Coronary artery (tissue), 2 donors: ENCODE data around the gene TADA1.

ENCODE experiments used
- DNase-seq: peaks from one replicate; pipeline ENCODE4 v3.0.0-alpha.2; 2017; ENCODE audit warnings: low spot score
- H3K27ac ChIP-seq, 2 donors: fragments of 200-600 bp; sonication (generic); one replicate each; pipeline ENCODE4 v1.5.1; 2016 to 2019
- H3K4me3 ChIP-seq: fragments of 200-600 bp; sonication (generic); 2 replicates; pipeline ENCODE4 v1.5.1; 2016; ENCODE audit warnings: mild to moderate bottlenecking, moderate library complexity
- CTCF ChIP-seq: fragments of 200-600 bp; sonication (generic); IDR thresholded peaks from one replicate; pipeline ENCODE4 v1.5.1; 2019; ENCODE audit warnings: antibody characterized with exemption

The TADA1 gene

DNA sequence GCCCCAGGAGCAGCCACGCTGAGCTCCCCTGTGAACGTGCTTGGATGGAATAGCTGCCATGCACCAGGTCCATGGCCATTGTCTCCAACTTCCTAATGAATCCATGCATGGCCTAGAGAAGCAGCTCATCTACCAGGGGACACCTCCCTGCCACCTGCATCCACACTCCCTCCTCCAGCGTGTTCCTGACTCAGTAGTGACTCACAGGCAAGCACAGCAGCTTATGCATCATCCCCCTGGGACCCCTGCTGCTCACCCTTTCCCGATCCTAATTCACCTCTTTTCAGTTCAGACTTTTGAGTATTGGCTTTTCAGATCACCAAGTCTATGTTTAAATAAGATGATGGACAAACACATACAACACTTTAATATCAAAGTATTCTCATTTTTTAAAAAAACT, 39.9 kb upstream of the TADA1 start:
- TF ChIP-seq CTCF: no peak
- no peak overlapping the region for H3K4me3 ChIP-seq
- DNase-seq: no peak
- H3K27ac ChIP-seq: no peak overlapping the region

- no peak for DNase-seq
- no peak for TF ChIP-seq CTCF
- Histone ChIP-seq H3K27ac (no peak overlapping the region), H3K4me3 (no peak overlapping the region)
Observed at GRCh38 chr1:166915042-166915441, 39.0 kb upstream of the TADA1 start.

DNA sequence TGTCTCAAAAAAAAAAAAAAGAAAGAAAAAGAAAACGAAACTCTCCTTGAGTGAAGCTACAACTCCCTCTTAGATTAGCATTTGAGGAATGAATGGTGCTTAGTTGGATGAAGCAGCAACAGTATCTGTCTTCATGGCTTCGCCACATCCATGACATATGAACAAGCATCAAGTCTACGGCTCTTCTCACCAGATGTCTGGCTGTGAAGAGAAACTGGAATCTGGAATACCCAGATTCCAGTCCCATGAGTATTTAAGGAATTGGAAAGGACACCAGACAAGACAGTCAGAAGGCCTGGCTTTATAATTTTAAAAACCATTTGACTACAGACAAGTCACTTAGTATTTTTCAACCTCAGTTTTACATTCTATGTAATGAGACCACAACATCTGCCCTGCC, 38.0 kb upstream of the TADA1 start:
- H3K27ac ChIP-seq: no peak overlapping the region
- TF ChIP-seq CTCF: no peak
- DNase-seq: no peak
- H3K4me3 ChIP-seq: no peak overlapping the region

GRCh38 chr1:166911624-166912023, 35.6 kb upstream of the TADA1 start:
- no peak for TF ChIP-seq CTCF
- no peak overlapping the region for H3K4me3 ChIP-seq
- no peak overlapping the region for H3K27ac ChIP-seq

GRCh38 chr1:166910396-166910994, 34.4 kb upstream of the TADA1 start:
- DNase-seq: no peak
- TF ChIP-seq CTCF: peak; percentile 25
- Histone ChIP-seq H3K27ac (no peak overlapping the region), H3K4me3 (no peak overlapping the region)

More at GRCh38 chr1:166911624-166912023, 35.6 kb upstream of the TADA1 start:
- DNase-seq: no peak

DNA sequence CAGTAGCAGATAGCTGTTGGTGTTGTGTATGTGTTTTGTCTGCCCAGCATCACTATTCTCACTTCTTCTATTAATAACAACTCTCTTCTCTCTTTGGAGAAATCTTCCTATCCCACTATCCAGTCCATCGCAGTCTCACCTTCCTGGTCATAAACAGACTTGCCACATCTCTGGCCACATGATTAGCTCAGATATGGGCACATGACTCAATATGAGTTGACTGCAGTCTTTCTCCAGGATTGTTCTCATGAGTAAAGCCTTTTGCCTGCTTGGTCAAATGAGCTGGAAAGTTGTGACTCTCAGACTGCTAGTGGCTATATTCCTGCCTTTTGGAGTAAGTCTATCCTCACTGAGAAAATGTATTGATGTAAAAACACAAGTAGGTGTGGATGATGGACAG, 32.9 kb upstream of the TADA1 start:
- Histone ChIP-seq H3K4me3 (no peak overlapping the region), H3K27ac (no peak overlapping the region)
- TF ChIP-seq CTCF: no peak
- DNase-seq: no peak

- Histone ChIP-seq H3K27ac (no peak overlapping the region), H3K4me3 (no peak overlapping the region)
- TF ChIP-seq CTCF: no peak
- DNase-seq: no peak
Observed at GRCh38 chr1:166907763-166908162, 31.7 kb upstream of the TADA1 start.
